Retinal pigment epithelial cell (primary cell): ENCODE data around the gene PELI2.

Experiments used
- DNase-seq: peaks from one replicate; pipeline ENCODE4 v3.0.0-alpha.2; 2010; ENCODE audit warnings: low read depth
- H3K4me3 ChIP-seq: 2 replicates; pipeline ENCODE4 v1.5.1; 2011; ENCODE audit warnings: mild to moderate bottlenecking, low read length, control low read depth, moderate library complexity
- CTCF ChIP-seq: conservative IDR thresholded peaks from 2 replicates; pipeline ENCODE4 v1.5.1; 2011; ENCODE audit warnings: low read depth, low read length, control low read depth, inconsistent platforms

The PELI2 gene

GRCh38 chr14:56102941-56103340, 15.3 kb upstream of the PELI2 start:
- DNase-seq = no peak
- TF ChIP-seq CTCF = no peak

GRCh38 chr14:56107615-56108014, 10.6 kb upstream of the PELI2 start:
- no peak overlapping the region for H3K4me3 ChIP-seq
- no peak for DNase-seq
- TF ChIP-seq CTCF = no peak

More at GRCh38 chr14:56102941-56103340, 15.3 kb upstream of the PELI2 start:
- no peak overlapping the region for H3K4me3 ChIP-seq

- H3K4me3 ChIP-seq = no peak overlapping the region
- no peak for TF ChIP-seq CTCF
- no peak for DNase-seq
These were observed 10.2 kb upstream of the PELI2 start for GRCh38 chr14:56108057-56108456.

GRCh38 chr14:56112781-56113180, 5.4 kb upstream of the PELI2 start:
- TF ChIP-seq CTCF = no peak
- no peak for DNase-seq
- H3K4me3 ChIP-seq = no peak overlapping the region

- DNase-seq = no peak
- no peak overlapping the region for H3K4me3 ChIP-seq
- no peak for TF ChIP-seq CTCF
These were observed 2.8 kb upstream of the PELI2 start for GRCh38 chr14:56115334-56115870.

- no peak overlapping the region for H3K4me3 ChIP-seq
- TF ChIP-seq CTCF = no peak
- DNase-seq = no peak
These were observed 2.0 kb upstream of the PELI2 start for GRCh38 chr14:56115976-56116893.
